ENCODE results near the gene CCDC106.

Gene CCDC106

GRCh38 chr19:55654868-55655647 is 7.0 kb downstream of the CCDC106 start, which contains the start of gene U2AF2:
Gene U2AF2 (plus strand): TSS chr19:55655035. CDS start chr19:55655105, 70 bp downstream.
- DNase-seq (ENCODE audit: low spot score) = peak; percentile 95
- peak within 1 kb of the TSS; percentile 98 for H3K27ac ChIP-seq
- CTCF ChIA-PET = interaction anchor here (0.6 to 0.7 kb wide), 2 partner anchors 15 to 30 kb away, joined by 4 to 5 read pairs; no protein-coding TSS in a partner anchor
- POLR2A ChIA-PET (ENCODE audit: low non-redundant PET) = interaction anchor here (0.9 kb wide), 2 partner anchors 12 to 18 kb away, joined by 3 read pairs; no protein-coding TSS in a partner anchor
- TF ChIP-seq CTCF (conservative IDR thresholded peaks at IDR 0.05; ENCODE audit: low read depth) = no peak

- DNase-seq (ENCODE audit: low spot score) = no peak
- H3K27ac ChIP-seq = peak overlapping the region; percentile 98
- no peak for TF ChIP-seq CTCF (conservative IDR thresholded peaks at IDR 0.05; ENCODE audit: low read depth)
- ChIA-PET POLR2A (ENCODE audit: low non-redundant PET) (no interaction called here), CTCF (interaction anchor here (2.5 kb wide), 1 partner anchor 16 kb away, joined by 7 read pairs; no protein-coding TSS in a partner anchor)
Measured at GRCh38 chr19:55655648-55656040, 7.6 kb downstream of the CCDC106 start.

- no peak for TF ChIP-seq CTCF (conservative IDR thresholded peaks at IDR 0.05; ENCODE audit: low read depth)
- peak overlapping the region; percentile 48 for H3K27ac ChIP-seq
- no peak for DNase-seq (ENCODE audit: low spot score)
- CTCF ChIA-PET = interaction anchor here (0.6 to 2.5 kb wide), 2 partner anchors 12 to 15 kb away, joined by 3 to 7 read pairs; no protein-coding TSS in a partner anchor
- POLR2A ChIA-PET (ENCODE audit: low non-redundant PET) = interaction anchor here (0.6 kb wide), 1 partner anchor 418 kb away, joined by 3 read pairs; no protein-coding TSS in a partner anchor
Measured at GRCh38 chr19:55656552-55656951, 8.5 kb downstream of the CCDC106 start.

- TF ChIP-seq CTCF (conservative IDR thresholded peaks at IDR 0.05; ENCODE audit: low read depth) = no peak
- H3K27ac ChIP-seq = peak overlapping the region; percentile 48
- ChIA-PET POLR2A (ENCODE audit: low non-redundant PET) (interaction anchor here (0.6 kb wide), 1 partner anchor 419 kb away, joined by 3 read pairs; no protein-coding TSS in a partner anchor), CTCF (interaction anchor here (0.6 to 2.5 kb wide), 2 partner anchors 11 to 14 kb away, joined by 3 to 7 read pairs; no protein-coding TSS in a partner anchor)
- DNase-seq (ENCODE audit: low spot score) = no peak
Measured at GRCh38 chr19:55656988-55657747, 9.2 kb downstream of the CCDC106 start.

- H3K27ac ChIP-seq = peak overlapping the region; percentile 22
- ChIA-PET POLR2A (ENCODE audit: low non-redundant PET) (no interaction called here), CTCF (no interaction called here)
- TF ChIP-seq CTCF (conservative IDR thresholded peaks at IDR 0.05; ENCODE audit: low read depth) = no peak
- DNase-seq (ENCODE audit: low spot score) = no peak
Measured at GRCh38 chr19:55658846-55659459, 10.9 kb downstream of the CCDC106 start.

- no peak for DNase-seq (ENCODE audit: low spot score)
- H3K27ac ChIP-seq = peak overlapping the region; percentile 22
- ChIA-PET CTCF (no interaction called here), POLR2A (ENCODE audit: low non-redundant PET) (no interaction called here)
- no peak for TF ChIP-seq CTCF (conservative IDR thresholded peaks at IDR 0.05; ENCODE audit: low read depth)
Measured at GRCh38 chr19:55659822-55660221, 11.8 kb downstream of the CCDC106 start.
